IPS-NIHi7 (cell line): Measurements from ENCODE around the gene MTERF4.

ENCODE experiments used
- DNase-seq: peaks from one replicate; pipeline ENCODE4 v3.0.0; 2012; ENCODE audit warnings: mixed read lengths; ENCODE audit errors: extremely low spot score

Gene MTERF4

DNA sequence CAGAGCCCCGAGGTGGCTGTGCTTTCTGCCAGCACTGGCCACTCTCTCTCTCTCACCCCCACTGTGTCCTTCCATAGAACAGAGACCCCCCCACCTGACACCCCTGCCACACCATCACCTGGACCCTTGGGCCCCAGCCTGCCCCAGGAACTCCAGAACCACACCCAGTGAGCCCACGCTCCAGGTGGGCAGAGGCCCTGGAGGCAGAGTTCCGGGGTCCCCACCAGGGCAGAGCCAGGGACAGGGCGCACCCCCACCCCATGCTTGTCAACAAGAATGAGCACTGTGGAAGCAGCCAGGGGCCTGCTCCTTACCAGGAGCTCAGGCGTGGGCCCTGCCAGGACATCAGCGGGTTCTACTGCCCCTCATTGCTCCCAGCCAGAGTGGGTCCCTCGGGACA lies 32.6 kb upstream of the MTERF4 start:
- no peak for DNase-seq

GRCh38 chr2:241133436-241133820 lies 31.3 kb upstream of the MTERF4 start:
- no peak for DNase-seq

DNA sequence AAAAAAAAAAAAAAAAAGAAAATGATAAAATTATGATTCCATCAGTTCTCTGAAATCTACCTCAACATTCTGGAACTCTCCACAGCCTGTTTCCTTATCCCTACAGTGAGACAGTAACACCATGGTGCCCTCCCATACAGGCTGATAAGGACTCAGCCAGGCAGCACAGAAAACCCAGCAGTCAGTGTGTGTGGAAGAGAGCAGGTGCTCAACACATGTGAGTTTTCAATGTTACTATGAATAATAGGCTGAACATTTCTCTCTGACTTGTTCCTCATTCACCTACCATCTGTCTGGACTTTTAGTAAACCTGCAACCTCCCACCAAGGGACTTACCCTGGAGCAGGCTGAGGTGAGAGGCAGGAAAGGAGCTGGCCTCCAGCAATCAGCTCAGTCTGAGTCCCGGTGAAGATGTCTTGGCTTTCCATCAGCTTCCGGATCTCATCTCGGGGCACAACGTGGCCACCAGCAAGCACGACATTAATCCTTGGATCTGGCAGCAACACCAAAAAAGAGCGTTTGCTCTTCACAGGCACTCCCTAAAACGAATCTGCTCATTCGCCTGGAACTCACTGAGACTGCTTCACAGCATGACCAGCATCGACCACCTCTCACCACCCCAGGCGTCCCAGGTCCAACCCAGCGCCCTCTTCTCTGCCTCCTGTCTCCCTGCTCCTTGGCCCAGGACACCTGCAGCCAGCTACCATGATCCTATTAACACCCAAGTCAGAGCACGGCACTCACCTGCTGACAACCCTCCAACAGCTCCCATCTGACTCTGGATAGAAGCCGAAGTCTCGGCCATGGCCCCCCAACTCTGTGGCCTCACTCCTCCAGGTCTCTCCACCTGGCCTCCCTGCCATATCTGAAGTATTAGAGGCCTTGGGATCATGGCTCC lies 30.7 kb upstream of the MTERF4 start:
- no peak for DNase-seq

DNA sequence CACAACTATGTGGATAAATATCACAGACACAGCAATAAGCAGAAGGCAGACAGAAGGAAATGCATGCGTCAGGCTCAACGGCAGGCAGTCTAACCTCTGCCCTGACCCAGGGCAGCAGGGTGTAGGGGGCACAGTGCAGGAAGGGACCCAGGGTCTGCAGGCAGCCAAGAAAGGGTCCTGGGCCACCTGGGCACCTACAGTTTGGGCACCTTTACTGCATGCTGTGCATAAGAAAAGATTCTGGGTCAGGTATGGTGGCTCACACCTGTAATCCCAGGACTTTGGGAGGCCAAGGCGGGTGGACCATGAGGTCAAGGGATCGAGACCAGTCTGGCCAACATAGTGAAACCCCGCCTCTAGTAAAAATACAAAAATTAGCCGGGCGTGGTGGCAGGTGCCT lies 29.4 kb upstream of the MTERF4 start:
- no peak for DNase-seq

DNA sequence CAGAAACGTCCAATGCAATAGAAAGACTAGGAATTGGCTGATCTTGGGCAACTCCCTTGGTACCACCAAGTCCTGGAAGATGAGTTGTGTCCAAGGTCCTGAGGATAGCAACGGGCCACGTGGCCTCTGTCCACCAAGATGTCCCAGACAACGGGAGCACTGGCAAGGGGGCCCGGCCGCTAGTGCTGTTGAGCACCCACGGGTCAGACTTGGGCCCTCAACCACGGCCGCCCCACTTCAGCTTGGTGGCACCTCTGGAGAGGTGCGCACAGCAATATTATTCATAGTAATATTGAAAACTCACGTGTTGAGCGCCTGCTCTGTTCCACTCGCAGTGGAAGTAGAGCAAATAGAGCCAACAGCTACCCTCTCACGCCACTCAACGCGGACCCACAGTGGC lies 28.2 kb upstream of the MTERF4 start:
- no peak for DNase-seq

GRCh38 chr2:241129086-241129871 lies 27.2 kb upstream of the MTERF4 start:
- DNase-seq: no peak

DNA sequence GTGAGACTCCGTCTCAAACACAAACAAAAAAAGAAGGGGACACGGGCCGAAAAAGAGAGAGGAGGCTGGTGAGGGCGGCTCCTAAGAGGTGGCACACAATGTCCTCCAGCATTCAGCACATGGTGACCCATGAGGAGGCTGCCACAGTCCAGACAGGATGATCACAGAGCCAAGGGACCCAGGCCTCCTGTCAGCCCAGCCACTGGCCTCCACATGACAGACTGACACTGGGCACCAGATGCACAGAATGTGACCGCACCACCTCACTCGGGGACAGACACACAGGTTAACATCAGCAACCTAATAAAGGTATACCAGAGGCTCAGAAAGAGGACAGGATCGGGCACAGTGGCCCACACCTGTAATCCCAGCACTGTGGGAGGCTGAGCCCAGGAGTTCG lies 26.2 kb upstream of the MTERF4 start:
- DNase-seq: no peak

GRCh38 chr2:241126771-241127202 lies 24.7 kb upstream of the MTERF4 start:
- DNase-seq: no peak

DNA sequence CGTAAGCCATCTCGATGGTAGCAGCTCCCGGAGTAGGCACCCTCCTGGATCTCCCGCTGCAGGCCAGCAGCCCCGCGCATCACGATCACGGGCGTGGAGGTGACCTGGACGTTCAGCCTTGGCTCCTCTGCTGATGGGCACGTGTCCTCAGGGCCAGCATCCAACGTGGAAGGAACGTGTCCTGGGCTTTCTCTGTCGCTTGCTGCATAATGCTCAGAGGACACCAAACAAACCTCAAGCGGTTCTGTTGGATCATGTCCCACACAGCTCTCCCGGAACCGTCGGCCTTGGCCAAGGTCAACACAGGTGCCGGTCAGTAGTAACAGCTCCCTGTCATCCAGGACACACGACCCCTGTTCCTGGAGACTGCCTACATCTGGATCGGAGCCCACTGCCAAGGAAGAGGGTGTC lies 24.1 kb upstream of the MTERF4 start:
- no peak for DNase-seq

GRCh38 chr2:241125626-241126025 lies 23.5 kb upstream of the MTERF4 start:
- DNase-seq: no peak

DNA sequence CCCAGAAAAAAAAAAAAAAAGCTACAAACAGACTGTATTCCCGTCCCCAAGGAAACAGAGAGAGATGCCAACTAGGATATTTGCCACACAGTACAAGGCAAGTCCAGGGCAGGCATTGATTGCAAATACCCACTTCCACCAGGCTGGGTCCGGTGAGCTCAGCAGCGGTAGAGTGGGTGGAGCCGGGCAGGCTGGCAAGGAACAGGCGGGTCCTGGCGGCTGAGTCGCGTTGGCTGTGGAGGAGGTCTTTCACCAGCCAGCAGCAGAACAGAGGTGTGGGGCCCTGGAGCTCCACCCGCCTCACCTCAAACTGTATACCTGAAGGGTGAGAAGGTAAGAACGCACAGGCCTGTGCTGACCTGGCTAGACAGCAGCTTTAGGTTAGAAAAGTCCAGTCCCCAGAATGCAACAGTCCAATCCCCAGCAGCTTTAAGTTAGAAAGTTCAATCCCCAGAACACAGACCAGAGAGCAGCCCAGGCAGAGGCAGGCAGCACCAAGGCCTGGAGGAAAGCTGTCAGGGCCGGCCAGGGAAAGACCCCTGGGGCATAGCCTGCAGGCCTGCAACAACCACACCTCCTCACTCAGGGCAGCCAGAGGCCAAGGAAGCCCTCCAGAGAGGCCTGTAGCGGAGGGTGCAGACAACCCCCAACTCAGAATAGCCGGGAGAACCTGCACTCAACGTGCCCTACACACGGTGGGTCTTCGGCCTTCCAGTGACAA lies 21.9 kb upstream of the MTERF4 start:
- no peak for DNase-seq

DNA sequence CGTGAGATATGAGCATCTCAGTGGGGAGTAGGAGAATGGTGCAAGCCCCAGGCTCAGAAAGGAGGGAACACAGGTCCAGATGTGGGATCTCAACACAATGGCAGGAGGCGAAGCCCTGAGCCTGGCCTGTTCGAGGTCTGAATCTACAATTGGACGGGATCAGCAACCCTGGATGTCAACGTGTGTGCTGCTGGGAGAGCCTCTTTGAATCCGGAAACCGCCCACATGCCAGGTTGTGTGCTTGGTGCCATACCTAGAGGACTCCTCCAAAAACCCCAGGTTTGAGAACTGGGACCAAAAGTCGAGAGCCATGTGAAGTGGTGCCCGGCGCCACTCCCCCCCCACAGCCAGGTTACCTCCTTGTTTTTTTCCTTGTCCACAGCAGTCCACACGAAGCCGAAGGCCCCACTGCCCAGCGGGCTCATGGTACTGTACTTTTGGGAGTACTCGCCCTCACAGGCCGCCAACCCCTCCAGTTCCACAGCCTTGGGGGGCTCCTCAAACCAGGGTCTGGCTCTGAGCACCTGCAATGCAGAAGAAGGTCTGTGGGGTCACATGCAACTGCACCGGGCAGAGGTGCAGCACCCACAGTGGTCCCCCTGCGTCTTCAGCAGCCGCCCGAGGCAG lies 20.4 kb upstream of the MTERF4 start:
- no peak for DNase-seq

GRCh38 chr2:241121008-241121407 lies 18.9 kb upstream of the MTERF4 start:
- no peak for DNase-seq

DNA sequence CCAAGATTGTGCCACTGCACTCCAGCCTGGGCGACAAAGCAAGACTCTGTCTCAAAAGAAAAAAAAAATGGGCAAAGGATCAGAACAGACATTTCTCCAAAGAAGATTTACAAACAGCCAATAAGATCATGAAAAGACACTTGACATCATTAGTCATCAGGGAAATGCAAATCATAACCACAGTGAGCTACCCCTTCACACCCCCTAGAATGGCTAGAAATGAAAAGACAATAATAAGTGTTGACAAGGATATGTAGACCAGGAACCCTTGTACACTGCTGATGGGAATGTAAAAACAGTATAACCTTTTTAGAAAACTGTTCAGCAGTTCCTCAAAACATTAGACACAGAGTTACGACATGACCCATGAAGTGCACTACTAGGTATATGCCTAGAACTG lies 18.4 kb upstream of the MTERF4 start:
- no peak for DNase-seq

DNA sequence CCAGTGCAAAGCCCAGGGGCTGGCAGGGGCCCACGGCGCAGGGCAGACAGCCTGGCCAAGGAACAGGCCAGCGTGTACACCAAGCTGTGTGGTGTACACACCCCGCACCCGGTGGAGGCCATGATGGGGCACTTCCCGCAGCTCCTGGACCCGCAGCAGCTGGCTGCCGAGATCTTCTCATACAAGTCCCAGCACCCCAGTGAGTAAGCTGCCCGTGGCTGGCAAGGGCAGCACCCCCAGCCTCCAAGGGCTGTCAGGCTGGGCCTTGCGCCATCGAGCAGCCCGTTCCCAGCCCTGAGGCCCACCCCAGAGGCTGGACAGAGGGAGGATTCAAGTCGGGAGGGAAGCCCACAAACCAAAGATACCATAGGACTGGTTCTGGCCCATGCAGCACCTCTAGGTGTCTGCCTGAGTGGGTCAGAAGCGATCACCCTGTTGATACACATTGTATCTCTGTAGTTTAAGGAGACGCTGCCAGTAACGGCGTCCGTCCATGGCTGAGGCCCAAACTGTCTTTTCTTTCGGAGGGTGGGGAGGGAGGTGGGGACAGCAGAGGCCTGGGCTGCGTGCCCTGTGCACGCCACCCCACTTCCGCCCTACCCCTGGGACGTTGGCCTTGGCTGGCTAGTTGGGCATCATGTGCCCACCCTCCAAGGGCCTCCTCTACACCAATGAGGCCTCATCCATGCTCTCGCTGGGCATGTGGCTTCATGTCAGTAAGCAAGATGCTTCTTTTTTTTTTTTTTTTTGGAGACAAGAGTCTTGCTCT lies 16.8 kb upstream of the MTERF4 start:
- DNase-seq: no peak

DNA sequence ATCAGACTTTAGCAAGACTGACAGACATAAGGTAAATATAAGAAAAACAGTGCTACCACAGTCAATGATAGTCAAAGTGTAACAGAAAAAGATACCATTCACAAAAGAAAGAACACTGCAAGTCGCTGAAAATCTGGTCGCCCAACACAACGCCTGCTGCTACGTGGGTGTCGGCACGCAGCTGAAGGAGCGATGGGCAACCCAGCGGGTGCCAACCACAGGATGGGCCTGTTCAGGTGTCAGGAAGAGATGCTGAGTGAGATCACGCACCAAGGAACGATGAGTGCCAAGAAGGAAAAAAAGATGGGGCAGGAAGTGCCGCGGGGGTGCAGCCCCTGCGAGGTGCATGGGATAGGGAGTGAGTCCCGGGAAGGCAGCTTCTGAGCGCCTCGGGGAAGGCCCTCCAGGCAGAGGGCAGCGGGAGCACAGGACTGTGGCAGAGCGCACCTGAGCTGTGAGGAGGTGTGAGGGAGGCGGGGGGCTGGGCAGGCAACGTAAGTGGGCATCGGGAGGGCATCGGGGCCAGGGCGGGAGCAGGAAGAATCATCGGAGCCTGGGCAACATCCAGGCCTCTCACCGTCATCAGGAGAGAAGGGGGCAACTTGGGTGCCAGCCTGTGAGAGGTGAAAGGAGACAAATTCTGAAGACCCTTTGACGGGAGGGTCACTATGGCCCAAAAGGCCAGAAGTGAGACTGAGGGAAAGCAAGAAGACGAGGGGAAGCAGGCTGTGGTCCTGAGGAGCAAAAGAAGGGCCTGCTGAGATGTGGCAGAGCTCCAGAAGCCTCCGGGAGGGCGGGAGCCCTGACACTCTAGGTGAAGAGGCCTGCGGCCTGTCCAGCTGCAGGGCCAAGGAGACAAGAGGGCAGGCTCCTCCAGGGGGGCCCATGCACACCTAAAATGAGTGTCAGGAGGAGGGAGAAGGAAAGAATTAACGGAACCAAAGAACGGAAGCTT lies 14.8 kb upstream of the MTERF4 start:
- DNase-seq: no peak

- no peak for DNase-seq
Measured at GRCh38 chr2:241115361-241115760, 13.3 kb upstream of the MTERF4 start.

DNA sequence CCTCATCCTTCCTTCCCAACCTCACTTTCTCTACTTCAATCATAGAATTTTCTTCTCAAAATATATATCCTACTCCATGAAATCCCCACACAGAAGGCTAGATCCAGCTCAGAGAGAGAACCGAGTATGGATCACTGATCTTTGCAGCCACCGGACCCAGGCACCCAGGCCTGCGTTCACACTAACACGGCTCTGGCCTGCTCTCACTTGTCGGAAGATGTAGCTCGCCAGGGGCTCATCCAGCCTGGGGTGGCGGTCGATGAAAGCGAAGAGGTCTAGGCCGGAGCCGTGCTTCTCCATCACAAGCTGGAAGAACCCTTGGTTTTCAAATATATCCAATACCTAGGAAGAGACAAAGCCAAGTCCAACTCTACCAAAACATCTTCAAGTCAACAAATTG lies 12.7 kb upstream of the MTERF4 start:
- no peak for DNase-seq

DNA sequence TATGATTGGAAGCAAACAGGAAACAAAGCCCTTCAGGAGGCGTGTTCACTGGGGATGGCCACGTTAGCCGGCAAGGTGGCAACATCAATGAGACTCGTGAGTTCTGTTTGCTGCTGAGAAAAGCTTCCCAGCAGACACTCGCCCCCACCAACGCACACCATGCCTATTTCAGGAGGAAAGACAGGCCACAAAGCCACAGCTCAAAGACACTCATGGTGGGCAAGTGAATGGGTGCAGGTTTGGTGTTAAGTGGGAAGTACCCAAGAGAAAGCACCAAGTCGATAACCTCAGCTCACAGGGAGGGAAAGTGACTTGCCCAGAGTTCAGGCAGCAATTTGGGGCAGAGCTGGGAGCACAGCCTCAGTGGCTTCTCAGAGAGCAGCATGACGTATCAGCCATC lies 10.5 kb upstream of the MTERF4 start:
- no peak for DNase-seq

GRCh38 chr2:241112046-241112445 lies 10.0 kb upstream of the MTERF4 start:
- DNase-seq: no peak
